OCI-M1 (cell line): Measurements from ENCODE around the gene PPP3CA.

Experiments used
- DNase-seq: peaks from one replicate; lab custom pipeline; 2025; lab: John Stamatoyannopoulos, UW

PPP3CA gene

GRCh38 chr4:101050837-101051205 is 296.5 kb downstream of the PPP3CA start:
- no peak for DNase-seq

GRCh38 chr4:101050088-101050836 is 297.1 kb downstream of the PPP3CA start:
- DNase-seq = no peak

GRCh38 chr4:101049549-101050001 is 297.8 kb downstream of the PPP3CA start:
- no peak for DNase-seq

GRCh38 chr4:101044766-101045165 is 302.6 kb downstream of the PPP3CA start:
- no peak for DNase-seq

GRCh38 chr4:101042847-101043246 is 304.5 kb downstream of the PPP3CA start:
- no peak for DNase-seq

GRCh38 chr4:101040776-101041175 is 306.6 kb downstream of the PPP3CA start:
- DNase-seq = no peak

- DNase-seq = no peak
Measured at GRCh38 chr4:101039367-101039766, 308.0 kb downstream of the PPP3CA start.

GRCh38 chr4:101037938-101038413 is 309.4 kb downstream of the PPP3CA start:
- no peak for DNase-seq

GRCh38 chr4:101037249-101037648 is 310.1 kb downstream of the PPP3CA start:
- DNase-seq = no peak

GRCh38 chr4:101035487-101035886 is 311.8 kb downstream of the PPP3CA start:
- no peak for DNase-seq

- DNase-seq = peak; percentile 13
Measured at GRCh38 chr4:101033986-101034385, 313.3 kb downstream of the PPP3CA start.

- DNase-seq = no peak
Measured at GRCh38 chr4:101032541-101032940, 314.8 kb downstream of the PPP3CA start.

GRCh38 chr4:101031971-101032370 is 315.4 kb downstream of the PPP3CA start:
- no peak for DNase-seq

- DNase-seq = no peak
Measured at GRCh38 chr4:101028886-101029285, 318.4 kb downstream of the PPP3CA start.

- no peak for DNase-seq
Measured at GRCh38 chr4:101027721-101028120, 319.6 kb downstream of the PPP3CA start.

GRCh38 chr4:101025755-101026154 is 321.6 kb downstream of the PPP3CA start:
- no peak for DNase-seq

GRCh38 chr4:101022151-101023024 is 324.9 kb downstream of the PPP3CA start:
- DNase-seq = no peak

GRCh38 chr4:101020956-101021355 is 326.4 kb downstream of the PPP3CA start:
- DNase-seq = no peak

GRCh38 chr4:101019941-101020401 is 327.4 kb downstream of the PPP3CA start:
- no peak for DNase-seq

- no peak for DNase-seq
Measured at GRCh38 chr4:101019313-101019712, 328.0 kb downstream of the PPP3CA start.

- no peak for DNase-seq
Measured at GRCh38 chr4:101018836-101019235, 328.5 kb downstream of the PPP3CA start.

- no peak for DNase-seq
Measured at GRCh38 chr4:101014417-101014816, 332.9 kb downstream of the PPP3CA start.

- DNase-seq = no peak
Measured at GRCh38 chr4:101010987-101011386, 336.3 kb downstream of the PPP3CA start.
